ENCODE measurements around the gene RAB9A.
"Not testable (repeated sequence)": the region's sequence is repeated elsewhere in the genome, so short reads cannot be mapped to it uniquely, and the experiment has no call there.

RAB9A gene

DNA sequence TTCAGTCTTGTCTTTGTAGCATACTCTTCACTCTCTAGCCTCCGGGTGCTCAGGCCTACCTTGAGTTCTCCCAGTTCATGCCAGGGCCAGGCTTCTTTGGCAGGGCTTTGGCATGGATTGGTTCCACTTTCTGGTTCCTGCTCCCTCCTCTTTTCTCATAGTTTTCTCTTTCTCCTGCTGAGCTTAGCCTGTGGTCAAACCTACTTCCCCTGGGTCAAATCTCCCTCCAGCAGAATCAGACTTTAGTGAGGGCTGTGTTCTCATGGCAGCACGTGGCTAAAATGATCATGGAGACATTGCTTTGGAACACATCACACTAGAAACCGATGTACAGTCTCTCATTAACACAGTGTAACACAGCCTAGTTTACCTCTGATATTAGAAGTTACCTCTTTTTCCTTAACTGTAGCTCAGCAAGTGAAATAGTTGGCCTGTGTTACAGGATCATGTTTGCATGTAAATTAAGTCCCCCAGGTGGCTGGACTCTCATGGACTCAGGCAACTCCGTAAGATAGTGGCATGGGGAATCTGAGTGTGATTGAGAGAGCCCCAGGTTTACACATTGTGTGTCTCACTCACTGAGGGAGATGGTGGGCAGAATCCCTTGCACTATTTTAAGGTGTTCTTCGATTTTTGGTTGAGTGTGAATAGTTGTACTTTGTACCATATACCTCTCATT is 13.3 kb downstream of the RAB9A start:
- DNase-seq (ENCODE audit: low spot score): no peak

DNA sequence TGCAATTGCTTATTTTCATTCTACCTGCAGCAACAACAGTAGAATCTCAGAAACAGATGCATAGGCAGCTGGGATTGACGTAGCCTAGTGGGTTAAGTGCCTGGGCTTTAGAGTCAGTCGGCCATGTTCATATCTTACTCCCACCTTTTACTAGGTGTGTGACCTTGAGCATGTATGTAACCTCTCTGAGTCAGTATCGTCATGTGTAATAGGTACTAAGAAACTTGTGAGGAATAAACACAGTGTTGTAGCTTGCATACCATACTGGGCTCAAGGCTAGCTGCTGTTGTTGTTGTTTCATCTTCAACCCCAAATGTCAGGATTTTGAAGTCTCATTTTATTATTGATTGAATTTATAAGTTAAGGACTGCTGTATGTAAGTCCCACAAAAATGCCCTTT is 14.2 kb downstream of the RAB9A start:
- no peak for DNase-seq (ENCODE audit: low spot score)

DNA sequence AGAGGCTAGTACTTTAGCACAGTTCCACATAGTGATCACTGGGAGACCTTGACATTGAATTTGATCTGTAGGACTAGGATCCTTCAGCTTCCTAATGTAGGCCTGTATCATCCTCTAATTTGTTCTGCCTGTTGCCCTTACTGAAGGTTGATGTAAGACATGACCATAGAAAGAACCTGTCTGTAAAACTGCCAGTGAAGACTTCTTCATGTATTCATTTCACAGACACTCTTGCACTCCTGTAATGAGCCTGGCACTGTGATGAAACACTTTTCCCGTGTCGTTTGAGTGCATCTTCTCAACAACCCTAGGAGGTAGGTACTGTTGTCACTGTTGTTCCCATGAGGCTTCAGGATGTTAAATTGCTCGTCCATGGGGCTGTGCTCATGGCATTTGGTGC is 14.7 kb downstream of the RAB9A start:
- DNase-seq (ENCODE audit: low spot score): no peak

DNA sequence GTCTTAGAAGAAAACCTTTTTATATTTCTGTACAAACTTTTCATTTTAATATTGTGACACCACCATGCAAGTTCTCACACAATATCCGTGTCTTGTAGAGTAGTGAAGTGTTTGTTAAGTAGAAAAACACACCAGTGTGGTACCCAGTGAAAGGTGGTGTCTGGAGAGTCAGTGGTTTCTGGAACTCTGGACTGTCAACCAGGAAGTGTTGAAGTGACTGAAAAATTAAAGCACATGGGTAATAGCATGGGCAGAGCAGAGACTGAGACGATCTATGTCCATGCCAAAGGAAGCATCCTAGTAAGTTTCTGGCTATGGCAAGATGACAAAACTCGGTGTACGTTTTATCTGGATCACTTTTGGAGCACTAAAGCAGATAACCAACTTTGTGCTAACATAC is 22.2 kb downstream of the RAB9A start:
- DNase-seq (ENCODE audit: low spot score): no peak

DNA sequence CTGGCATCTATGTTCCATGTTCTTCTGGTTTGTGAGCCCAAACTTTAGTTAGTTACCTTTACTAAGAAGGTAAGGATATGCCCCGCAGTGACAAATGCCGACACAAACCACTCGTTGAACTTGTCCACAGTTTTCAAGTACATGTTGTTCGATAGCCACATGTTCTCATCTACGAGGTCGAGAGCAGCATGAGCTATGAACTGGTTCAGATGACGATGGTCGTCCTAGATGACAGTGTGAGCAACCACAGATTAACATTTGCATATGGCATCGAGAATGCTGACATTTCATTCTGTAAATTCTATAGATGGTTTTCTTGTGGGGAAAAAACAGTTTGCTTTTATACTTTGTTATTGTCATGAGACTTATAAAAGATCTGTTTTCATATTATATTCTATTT is 27.5 kb downstream of the RAB9A start:
- no peak for DNase-seq (ENCODE audit: low spot score)

DNA sequence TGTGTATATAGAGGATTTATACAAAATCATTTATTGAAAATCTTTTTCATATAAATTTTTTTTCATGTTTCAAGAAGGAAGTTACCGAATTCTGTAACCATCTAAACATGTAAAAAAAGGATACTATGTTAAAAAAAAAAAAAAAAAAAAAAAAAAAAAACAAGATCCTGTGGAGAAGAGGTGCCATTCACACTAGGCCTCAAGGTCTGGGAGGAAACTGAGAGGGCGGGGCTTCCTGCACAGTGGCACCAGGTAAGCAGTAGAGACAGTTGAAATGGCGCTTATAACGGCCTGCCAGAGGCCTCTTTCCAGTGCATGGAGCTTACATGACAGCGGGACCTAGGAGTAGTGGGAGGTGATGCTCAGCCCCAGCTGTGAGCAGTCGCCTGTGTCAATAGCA is 28.0 kb downstream of the RAB9A start:
- DNase-seq (ENCODE audit: low spot score): no peak

DNA sequence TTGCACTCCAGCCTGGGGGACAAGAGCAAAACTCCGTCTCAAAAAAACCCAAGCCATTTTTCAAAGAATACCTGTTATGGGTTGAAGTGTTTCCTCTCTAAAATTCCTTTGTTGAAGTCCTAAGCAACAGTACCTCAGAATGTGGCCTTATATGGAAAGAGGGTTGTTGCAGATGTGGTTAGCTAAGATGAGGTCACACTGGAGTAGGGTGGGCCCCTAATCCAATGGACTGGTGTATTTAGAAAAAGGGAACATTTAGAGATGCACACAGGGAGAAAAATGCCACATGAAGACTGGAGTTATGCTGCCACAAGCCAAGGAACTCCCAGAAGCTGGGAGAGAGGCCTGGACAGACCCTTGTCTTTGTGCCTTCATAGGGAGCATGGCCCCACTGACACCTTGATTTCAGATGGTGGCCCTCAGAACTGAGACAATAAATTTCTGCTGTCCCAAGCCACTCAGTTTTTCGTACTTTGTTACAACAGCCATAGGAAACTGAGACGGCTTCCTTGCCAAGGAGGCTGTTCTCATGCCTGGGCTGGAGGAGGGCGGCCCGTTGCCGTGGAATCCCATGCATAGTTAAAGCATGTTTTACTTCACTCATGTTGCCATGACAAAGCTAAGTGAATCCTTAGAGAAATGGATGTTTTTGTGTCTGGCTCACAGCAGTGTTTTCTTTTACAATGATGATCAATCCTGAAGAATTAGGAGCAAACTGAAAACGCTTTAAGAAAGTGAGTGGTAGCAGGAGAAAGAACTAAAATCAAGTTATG is 29.0 kb downstream of the RAB9A start:
- DNase-seq (ENCODE audit: low spot score): peak; percentile 51

DNA sequence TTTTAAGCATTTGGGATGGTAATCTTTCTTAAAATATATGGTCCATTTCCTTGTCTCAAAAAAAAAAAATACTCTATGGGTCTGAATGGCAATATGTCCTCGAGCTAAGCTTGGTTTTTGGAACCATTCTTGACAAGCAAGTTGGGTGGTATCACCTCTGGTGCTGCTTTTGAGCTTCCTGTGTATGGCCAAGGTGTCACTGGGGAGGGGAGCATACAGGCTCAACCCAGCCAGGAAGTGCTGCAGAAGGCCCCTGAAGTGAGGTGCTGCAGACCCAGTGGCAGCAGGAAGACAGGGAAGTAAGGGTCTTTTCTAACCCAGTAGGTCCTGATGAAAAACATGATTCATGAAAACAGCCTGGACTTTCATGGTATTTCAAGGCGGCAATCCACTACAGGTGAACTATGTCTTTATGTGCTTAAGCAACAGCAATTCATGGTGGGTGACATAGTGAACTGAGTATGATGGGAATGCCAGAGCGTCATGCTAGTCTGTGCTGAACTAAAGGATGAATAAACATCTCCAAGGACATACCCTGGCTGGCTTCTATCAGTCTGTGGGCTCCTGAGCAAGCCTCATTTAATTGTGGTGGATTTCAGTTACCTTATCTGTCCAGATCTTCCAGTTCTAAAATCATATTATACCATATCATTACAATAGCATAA is 30.4 kb downstream of the RAB9A start:
- DNase-seq (ENCODE audit: low spot score): no peak

DNA sequence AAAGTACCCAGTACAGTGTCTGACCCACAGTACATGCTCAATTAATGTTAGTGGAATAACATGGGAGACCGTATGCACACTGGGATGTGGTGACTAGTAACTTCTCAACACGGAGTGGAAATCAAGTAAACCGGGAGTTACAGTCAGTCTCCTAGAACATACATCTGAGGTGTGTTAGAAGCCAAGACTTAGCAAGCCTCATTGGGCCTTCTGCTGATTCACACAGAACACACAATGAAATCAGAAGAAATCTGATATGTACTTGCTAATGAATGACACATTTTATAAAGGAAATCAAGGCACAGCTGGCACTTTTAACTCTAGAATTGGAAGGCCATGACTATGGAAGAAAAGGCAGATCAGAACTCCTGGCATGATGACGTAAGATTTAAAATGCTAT is 32.4 kb downstream of the RAB9A start:
- no peak for DNase-seq (ENCODE audit: low spot score)

DNA sequence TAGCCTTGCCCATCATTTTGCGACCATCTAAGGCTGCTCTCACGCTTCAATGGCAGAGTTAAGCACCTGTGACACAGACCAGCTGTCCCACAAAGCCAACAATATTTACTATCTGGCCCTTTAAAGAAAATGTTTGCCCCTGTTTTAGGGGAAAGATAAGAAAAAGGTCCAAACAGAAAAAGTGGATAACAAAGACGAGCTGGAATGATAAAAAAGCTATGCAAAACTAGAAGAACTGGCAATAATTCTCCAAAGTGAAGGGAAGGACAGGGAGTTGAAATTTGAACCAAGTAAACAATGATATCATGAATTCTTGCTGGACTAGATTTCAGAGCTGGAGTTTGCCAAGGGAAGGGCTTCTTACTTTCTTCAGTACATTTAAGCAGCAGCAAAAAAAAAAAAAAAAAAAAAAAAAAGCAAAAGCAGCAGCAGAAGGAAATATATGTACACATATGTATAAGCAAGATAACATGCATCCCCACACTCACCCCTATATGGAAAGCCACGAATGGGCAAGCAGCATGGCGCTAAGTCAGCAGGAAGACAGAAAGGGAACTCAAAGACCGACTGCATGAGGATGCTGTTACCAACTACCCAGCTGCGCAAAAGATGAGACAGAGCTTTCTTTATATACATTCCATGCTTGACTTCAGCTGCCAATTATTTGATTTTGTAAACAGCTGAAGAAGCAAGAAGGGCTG is 33.0 kb downstream of the RAB9A start:
- peak; percentile 16 for DNase-seq (ENCODE audit: low spot score)

DNA sequence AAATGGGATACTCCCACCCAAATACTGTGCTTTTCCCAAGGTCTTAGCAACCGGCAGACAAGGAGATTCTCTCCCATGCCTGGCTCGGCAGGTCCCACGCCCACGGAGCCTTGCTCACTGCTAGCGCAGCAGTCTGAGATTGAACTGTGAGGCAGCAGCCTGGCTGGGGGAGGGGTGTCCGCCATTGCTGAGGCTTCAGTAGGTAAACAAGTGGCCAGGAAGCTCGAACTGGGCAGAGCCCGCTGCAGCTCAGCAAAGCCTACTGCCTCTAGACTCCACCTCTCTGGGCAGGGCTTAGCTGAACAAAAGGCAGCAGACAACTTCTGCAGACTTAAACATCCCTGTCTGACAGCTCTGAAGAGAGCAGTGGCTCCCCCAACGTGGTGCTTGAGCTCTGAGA is 36.0 kb downstream of the RAB9A start:
- not testable (repeated sequence) for DNase-seq (ENCODE audit: low spot score)

DNA sequence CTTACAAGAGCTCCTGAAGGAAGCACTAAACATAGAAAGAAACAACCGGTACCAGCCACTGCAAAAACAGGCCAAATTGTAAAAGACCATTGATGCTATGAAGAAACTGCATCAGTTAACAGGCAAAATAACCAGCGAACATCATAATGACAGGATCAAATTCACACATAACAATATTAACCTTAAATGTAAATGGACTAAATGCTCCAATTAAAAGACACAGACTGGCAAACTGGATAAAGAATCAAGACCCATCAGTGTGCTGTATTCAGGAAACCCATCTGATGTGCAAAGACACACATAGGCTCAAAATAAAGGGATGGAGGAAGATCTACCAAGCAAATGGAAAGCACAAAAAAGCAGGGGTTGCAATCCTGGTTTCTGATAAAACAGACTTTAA is 37.7 kb downstream of the RAB9A start:
- DNase-seq (ENCODE audit: low spot score): not testable (repeated sequence)

DNA sequence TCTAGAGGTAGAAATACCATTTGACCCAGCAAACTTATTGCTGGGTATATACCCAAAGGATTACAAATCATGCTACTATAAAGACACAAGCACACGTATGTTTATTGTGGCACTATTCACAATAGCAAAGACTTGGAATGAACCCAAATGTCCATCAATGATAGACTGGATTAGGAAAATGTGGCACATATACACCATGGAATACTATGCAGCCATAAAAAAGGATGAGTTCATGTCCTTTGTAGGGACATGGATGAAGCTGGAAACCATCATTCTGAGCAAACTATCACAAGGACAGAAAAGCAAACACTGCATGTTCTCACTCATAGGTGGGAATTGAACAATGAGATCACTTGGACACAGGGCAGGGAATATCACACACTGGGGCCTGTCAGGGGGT is 41.6 kb downstream of the RAB9A start:
- not testable (repeated sequence) for DNase-seq (ENCODE audit: low spot score)

DNA sequence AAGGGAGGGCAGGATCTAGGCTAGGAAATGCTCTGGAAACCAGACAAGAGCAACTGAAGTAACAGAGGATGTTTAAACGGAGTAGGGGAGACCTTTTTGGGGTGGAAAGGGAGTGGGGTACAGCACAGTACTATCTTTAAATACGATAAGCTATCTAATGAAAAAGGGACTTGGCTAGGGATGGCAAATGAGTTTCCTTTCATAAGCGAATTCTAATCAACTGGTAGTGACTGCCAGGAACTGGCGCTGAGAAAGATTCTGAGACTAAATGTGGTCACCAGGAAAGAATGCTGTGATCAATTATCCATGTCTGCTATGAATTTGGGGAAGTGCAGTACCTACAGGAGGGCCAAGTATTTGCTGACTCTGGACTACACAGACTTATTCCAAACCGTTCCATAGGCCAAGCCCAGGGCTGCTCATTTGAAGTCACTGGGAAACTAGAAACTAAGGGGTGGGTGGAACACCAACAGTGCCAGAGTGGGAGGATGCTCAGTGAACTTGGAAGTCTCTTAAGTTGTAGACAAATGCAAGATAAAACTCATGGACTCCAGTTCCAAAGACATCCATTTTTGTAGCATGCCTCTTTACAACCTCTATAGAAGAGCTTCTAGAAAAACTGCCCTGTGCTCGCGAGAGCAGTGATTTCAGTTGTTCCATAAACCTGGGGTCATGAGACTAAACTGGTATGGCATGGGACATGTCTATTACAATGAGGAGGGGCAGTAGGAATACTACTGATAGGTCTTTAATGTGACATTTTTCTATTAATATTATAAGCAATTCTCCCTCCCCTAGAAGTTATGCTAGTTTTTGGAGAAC is 43.5 kb downstream of the RAB9A start:
- DNase-seq (ENCODE audit: low spot score): peak; percentile 16

DNA sequence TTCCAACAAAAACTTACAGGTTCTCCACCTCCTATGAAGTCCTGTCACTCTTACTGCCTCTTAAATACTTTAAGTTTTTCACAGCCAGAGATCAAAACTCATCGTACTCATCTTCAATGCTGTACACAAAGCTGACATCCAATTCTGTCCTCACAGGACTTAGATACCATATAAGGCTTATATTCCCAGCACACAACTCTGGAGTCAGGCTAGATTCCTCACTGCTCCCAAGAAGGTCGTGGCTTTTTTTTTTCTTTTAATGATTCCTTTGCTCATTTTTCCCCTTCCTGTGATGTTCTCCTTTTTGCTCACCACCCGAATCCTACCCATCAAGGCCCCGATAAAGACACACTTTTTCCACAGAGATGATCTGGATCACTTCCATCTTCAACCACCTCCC is 44.6 kb downstream of the RAB9A start:
- no peak for DNase-seq (ENCODE audit: low spot score)

DNA sequence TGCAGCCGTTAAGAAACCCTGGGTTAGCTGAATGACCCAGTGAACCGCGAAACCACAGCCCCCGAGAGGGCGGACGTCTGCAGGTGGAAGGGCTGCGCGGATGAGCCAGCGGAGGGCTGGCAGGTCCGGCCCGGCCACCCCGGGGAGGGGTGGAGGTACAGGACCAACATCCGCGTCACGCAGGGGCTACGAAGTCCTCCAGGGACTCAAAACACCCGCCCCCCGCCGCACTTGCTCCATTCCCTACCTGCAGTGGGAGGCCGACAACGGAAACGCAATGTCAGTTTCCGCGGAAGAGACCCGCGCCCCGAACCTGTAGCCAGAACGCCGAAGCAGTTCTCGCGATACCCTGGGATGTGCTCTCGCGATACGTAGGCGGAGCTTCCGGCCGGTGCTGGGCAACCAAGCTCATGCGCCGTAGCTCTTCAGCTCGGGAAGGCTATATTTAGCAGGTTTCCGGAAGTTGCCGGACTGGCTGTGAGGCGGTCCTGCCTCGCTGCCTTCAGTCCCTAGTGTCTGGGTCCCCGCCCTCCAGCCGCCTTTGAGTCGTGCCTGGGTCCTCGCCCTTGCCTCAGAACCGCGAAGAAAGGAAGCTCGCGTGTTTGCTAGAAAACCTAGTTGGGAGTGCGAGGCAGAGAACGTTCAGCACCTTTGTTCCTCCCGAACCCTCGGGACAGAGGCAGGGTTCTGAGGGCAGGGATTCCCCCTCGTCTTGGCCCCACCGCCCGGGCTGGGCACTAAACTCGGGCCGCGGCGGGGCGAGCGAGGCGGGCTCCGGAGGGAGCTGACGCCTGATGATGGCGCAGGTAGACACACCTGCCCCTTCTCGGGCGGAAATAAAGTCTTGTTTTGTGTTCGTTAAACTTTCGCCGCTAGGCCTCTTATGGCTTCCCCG is 45.6 kb downstream of the RAB9A start, which contains the start of the genes OFD1 and TRAPPC2:
Gene OFD1 (plus strand): TSS at position 471 of the 895 bp plus-strand sequence. CDS start 324 bp downstream, at position 795.
Gene TRAPPC2 (minus strand): TSS at position 343 of the 895 bp plus-strand sequence. CDS start 14,657 bp downstream, outside the sequence.
- DNase-seq (ENCODE audit: low spot score): peak; percentile 95

DNA sequence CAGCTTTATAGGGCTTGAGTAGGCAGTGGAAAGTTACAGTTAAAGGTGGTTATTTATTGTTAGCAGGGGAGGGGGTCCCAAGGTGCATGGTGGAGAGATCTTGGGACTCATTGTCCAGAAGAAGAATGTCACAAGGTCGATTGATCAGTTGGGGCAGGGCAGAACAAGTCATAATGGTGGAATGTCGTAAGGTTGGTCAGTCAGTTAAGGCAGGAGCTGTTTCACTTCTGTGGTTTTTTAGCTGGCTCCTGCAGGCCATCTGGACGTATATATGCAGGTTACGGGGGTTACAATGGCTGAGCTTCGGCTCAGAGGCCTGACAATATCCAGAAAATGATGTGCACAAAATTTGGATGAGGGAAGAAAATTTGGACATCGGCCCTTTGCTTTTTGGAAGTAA is 52.8 kb downstream of the RAB9A start:
- no peak for DNase-seq (ENCODE audit: low spot score)

DNA sequence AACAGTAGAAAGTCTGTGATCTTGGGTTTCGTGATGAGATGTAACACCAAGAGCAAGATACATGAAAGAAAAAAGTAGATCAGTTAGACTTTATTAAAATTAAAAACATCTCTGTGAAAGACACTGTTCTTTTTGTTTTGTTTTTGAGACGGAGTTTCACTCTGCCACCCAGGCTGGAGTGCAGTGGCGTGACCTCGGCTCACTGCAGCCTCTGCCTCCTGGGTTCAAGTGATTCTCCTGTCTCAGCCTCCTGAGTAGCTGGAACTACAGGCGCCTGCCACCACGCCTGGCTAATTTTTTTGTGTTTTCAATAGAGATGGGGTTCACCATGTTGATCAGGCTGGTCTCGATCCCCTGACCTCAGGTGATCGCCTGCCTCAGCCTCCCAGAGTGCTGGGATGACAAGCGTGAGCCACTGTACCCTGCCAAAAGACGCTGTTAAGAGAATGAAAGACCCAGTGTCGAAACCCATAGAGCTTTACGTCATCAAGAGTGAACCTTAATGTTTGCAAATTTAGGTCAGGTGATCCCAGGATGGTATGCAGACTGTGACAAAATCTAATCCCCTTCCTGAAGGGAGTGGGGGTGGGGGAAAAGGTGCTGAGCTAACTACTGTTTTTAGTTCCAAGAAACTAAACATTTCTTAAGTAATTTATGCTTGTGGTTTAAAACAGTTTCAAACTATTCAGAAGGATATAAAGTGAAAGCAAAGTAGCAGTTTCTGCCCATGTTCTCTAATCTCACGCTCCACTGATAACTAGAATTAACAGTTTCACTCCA is 53.7 kb downstream of the RAB9A start:
- DNase-seq (ENCODE audit: low spot score): no peak

DNA sequence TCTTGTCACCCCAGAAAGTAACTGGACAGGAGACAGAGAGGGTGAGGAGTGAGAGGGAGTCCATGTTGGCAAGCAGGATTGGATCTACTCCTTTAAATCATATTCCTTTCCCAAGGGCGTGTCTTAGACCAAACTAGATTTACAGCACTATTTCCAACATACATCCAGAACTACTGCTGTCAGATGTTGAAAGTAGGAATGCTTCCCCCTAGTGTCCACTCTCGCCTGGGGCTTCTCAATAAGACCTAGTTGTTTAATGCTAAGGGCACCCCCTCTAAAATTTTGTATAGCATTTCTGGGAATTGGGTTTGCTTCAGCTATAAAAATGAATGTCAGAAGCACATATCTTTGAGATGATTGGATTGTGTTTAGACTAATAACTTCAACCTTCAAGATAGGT is 58.9 kb downstream of the RAB9A start:
- peak; percentile 33 for DNase-seq (ENCODE audit: low spot score)

DNA sequence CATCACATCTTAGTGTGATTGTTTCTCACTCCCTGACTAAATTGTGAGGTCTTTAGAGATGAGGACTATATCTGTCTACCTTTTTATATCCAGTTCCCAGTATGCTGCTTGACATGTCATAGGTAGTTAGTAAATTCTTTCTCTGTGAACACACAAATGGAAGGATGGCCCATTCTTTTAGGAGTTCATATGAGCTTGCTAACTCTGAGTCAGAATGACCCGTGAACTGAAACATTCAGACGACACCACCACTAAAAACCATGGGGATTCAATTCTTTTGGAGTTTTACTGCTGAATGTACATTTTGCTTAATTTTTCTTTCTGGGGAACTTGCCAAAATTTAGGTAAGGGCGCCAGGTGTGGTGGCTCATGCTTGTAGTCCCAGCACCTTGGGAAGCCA is 59.6 kb downstream of the RAB9A start:
- no peak for DNase-seq (ENCODE audit: low spot score)

All from AG20443 (cell line).